Liver (tissue), 9 donors: ENCODE results near the gene ARHGAP12. TPM values are rescaled to one million over a fixed set of nuclear protein-coding genes. Genes with fewer than 3 reads are reported as not detected.
A peak's percentile ranks its signal among the peaks of the same experiment; 100 is the strongest.

Experiments used
- DNase-seq: peaks from one replicate; pipeline ENCODE4 v3.0.0-alpha.2; 2017; ENCODE audit warnings: low spot score
- H3K27ac ChIP-seq, 2 donors: one replicate each; pipeline ENCODE4 v1.7.0; 2013; ENCODE audit warnings: inconsistent platforms in 2 of 2, low read length in 2 of 2, control low read depth in 1 of 2, low read depth in 1 of 2, mild to moderate bottlenecking in 1 of 2
- H3K27me3 ChIP-seq, 4 donors: one replicate each; pipeline versions ENCODE4 v1.6.1 to v1.7.0; 2013; ENCODE audit warnings: low read length in 3 of 4, inconsistent platforms in 1 of 4, mild to moderate bottlenecking in 1 of 4, moderate library complexity in 1 of 4; ENCODE audit not compliant: control insufficient read depth in 4 of 4, insufficient read depth in 4 of 4
- H3K36me3 ChIP-seq, 4 donors: one replicate each; pipeline versions ENCODE4 v1.6.1 to v1.7.0; 2013; ENCODE audit warnings: low read length in 3 of 4, mild to moderate bottlenecking in 3 of 4, low read depth in 1 of 4, moderate library complexity in 1 of 4; ENCODE audit not compliant: control insufficient read depth in 4 of 4, insufficient read depth in 3 of 4
- H3K4me1 ChIP-seq, 4 donors: one replicate each; pipeline versions ENCODE4 v1.6.1 to v1.7.0; 2013; ENCODE audit warnings: low read length in 3 of 4, mild to moderate bottlenecking in 3 of 4, moderate library complexity in 1 of 4; ENCODE audit not compliant: control insufficient read depth in 4 of 4, insufficient read depth in 4 of 4
- H3K4me3 ChIP-seq, 3 donors: one replicate each; pipeline versions ENCODE4 v1.6.1 to v1.7.0; 2013; ENCODE audit warnings: low read length in 3 of 3, control low read depth in 1 of 3, low read depth in 1 of 3, mild to moderate bottlenecking in 1 of 3
- H3K9ac ChIP-seq, 2 donors: one replicate each; pipeline ENCODE4 v1.7.0; 2013; ENCODE audit warnings: low read length in 2 of 2, mild to moderate bottlenecking in 2 of 2, moderate library complexity in 2 of 2, control low read depth in 1 of 2, low read depth in 1 of 2
- H3K9me3 ChIP-seq, 4 donors: one replicate each; pipeline versions ENCODE4 v1.6.1 to v1.7.0; 2013; ENCODE audit warnings: low read length in 3 of 4; ENCODE audit not compliant: control insufficient read depth in 4 of 4
- EGR1 ChIP-seq, 2 donors: IDR thresholded peaks; 2 replicates each; pipeline ENCODE4 v1.6.1; 2016 to 2018; ENCODE audit warnings: antibody characterized with exemption in 2 of 2, low read depth in 2 of 2
- FOXA1 ChIP-seq: IDR thresholded peaks from 2 replicates; pipeline ENCODE4 v1.6.1; 2016; ENCODE audit warnings: antibody characterized with exemption
- FOXA2 ChIP-seq: IDR thresholded peaks from 2 replicates; pipeline ENCODE4 v1.6.1; 2016; ENCODE audit warnings: antibody characterized with exemption
- GABPA ChIP-seq, 2 donors: IDR thresholded peaks in 1 of 2; conservative IDR thresholded peaks in 1 of 2; 2 replicates each; pipeline ENCODE4 v1.6.1; 2016; ENCODE audit warnings: antibody characterized with exemption in 2 of 2, mild to moderate bottlenecking in 1 of 2, moderate library complexity in 1 of 2
- HNF4A ChIP-seq, 2 donors: conservative IDR thresholded peaks; 2 replicates each; pipeline ENCODE4 v1.6.1; 2016; ENCODE audit warnings: antibody characterized with exemption in 2 of 2, mild to moderate bottlenecking in 2 of 2
- HNF4G ChIP-seq: IDR thresholded peaks from 2 replicates; pipeline ENCODE4 v1.6.1; 2016; ENCODE audit warnings: antibody characterized with exemption
- NR2F2 ChIP-seq: IDR thresholded peaks from 2 replicates; pipeline ENCODE4 v1.6.1; 2016; ENCODE audit warnings: antibody characterized with exemption
- RAD21 ChIP-seq, 2 donors: IDR thresholded peaks; 2 replicates each; pipeline ENCODE4 v1.6.1; 2016; ENCODE audit warnings: antibody characterized with exemption in 2 of 2, mild to moderate bottlenecking in 2 of 2
- RXRA ChIP-seq, 2 donors: IDR thresholded peaks; 2 replicates each; pipeline ENCODE4 v1.6.1; 2017 to 2018; ENCODE audit warnings: antibody characterized with exemption in 2 of 2, mild to moderate bottlenecking in 1 of 2
- SP1 ChIP-seq: IDR thresholded peaks from 2 replicates; pipeline ENCODE4 v1.6.1; 2018; ENCODE audit warnings: antibody characterized with exemption, mild to moderate bottlenecking
- TAF1 ChIP-seq: conservative IDR thresholded peaks from 2 replicates; pipeline ENCODE4 v1.6.1; 2016; ENCODE audit warnings: antibody characterized with exemption, mild to moderate bottlenecking
- YY1 ChIP-seq: IDR thresholded peaks from 2 replicates; pipeline ENCODE4 v1.6.1; 2016; ENCODE audit warnings: antibody characterized with exemption, mild to moderate bottlenecking
- WGBS: extraction: QIAGEN DNeasy Blood & Tissue Kit; methylation state at CpG from one replicate; pipeline ENCODE4 v1.1.7; 2013; 5-methylcytosine and 5-hydroxymethylcytosine counted together
- polyA plus RNA-seq, 2 donors: library from polyadenylated mRNA; stranded (reverse) in 1 of 2; unstranded in 1 of 2; fragments of 200-250 nt in 1 of 2; fragments of >200 nt in 1 of 2; fragmentation: Nextera tagmentation in 1 of 2; extraction: Ambion mirVana in 1 of 2; gene quantifications; one replicate each; pipeline versions ENCODE4 v1.2.1 to v1.2.3, GENCODE V29; 2013 to 2015
- total RNA-seq, 2 donors: library from RNA; depleted of rRNA; stranded (reverse); fragments of >200 nt; gene quantifications; one replicate each; pipeline ENCODE4 v1.2.3, GENCODE V29; 2014
- TF ChIP-seq, protein P1 (sequence below): IDR thresholded peaks from 2 replicates; pipeline ENCODE4 v1.6.1; 2016; ENCODE audit warnings: antibody characterized with exemption, mild to moderate bottlenecking
- TF ChIP-seq, protein P2 (sequence below): IDR thresholded peaks from 2 replicates; pipeline ENCODE4 v1.6.1; 2016; ENCODE audit warnings: antibody characterized with exemption
- TF ChIP-seq, protein P3 (sequence below): IDR thresholded peaks from 2 replicates; pipeline ENCODE4 v1.6.1; 2016; ENCODE audit warnings: antibody characterized with exemption
- TF ChIP-seq, protein P4 (sequence below): IDR thresholded peaks from 2 replicates; pipeline ENCODE4 v1.6.1; 2016; ENCODE audit warnings: antibody characterized with exemption
- TF ChIP-seq, protein P5 (sequence below): fragments of 150-350 bp; IDR thresholded peaks from 2 replicates; pipeline ENCODE4 v1.5.1; 2017; ENCODE audit warnings: improper control_type of control experiment, low read depth, low read length; ENCODE audit not compliant: missing input control
- donor health status: healthy.
- donor health status: healthy.
- donor health status: healthy.
- donor health status: healthy.
- donor health status: healthy.

ARHGAP12 gene
- total and polyA plus RNA-seq, 4 donors = 7.0 to 29.1 (median 12.3) TPM

DNA sequence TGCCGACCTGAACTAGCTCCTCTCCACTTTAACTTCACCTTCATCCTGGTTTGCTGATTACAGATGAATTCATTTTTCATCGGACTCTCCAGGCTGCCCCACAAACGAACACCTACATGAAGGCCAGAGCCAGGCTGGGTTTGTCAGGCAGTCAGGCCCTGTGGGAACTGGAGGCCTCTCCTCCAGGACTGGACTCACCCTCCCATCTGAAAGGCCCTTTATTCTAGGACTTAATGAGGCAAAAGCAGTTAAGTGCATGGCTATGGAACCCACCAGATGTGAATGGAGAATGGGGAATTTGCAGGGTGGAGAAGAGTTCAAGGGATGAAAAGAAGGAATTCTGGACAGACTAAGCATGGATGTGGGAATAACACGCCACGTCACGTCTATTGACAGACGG lies 170.8 kb downstream of the ARHGAP12 start:
- Histone ChIP-seq H3K27me3 (no peaks in the 10 kb centered on the region), H3K27ac (peak overlapping the region; percentile 39 to 99), H3K9me3 (no peaks in the 10 kb centered on the region), H3K36me3 (no peaks in the 10 kb centered on the region), H3K4me1 (peaks cover 3 to 38% (median 27%) of the 10 kb centered on the region in 4 donors), H3K4me3 (no peak overlapping the region), H3K9ac (no peak overlapping the region)
- TF ChIP-seq YY1 = no peak
- TF ChIP-seq, protein P1, sequence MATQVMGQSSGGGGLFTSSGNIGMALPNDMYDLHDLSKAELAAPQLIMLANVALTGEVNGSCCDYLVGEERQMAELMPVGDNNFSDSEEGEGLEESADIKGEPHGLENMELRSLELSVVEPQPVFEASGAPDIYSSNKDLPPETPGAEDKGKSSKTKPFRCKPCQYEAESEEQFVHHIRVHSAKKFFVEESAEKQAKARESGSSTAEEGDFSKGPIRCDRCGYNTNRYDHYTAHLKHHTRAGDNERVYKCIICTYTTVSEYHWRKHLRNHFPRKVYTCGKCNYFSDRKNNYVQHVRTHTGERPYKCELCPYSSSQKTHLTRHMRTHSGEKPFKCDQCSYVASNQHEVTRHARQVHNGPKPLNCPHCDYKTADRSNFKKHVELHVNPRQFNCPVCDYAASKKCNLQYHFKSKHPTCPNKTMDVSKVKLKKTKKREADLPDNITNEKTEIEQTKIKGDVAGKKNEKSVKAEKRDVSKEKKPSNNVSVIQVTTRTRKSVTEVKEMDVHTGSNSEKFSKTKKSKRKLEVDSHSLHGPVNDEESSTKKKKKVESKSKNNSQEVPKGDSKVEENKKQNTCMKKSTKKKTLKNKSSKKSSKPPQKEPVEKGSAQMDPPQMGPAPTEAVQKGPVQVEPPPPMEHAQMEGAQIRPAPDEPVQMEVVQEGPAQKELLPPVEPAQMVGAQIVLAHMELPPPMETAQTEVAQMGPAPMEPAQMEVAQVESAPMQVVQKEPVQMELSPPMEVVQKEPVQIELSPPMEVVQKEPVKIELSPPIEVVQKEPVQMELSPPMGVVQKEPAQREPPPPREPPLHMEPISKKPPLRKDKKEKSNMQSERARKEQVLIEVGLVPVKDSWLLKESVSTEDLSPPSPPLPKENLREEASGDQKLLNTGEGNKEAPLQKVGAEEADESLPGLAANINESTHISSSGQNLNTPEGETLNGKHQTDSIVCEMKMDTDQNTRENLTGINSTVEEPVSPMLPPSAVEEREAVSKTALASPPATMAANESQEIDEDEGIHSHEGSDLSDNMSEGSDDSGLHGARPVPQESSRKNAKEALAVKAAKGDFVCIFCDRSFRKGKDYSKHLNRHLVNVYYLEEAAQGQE = no peak
- TF ChIP-seq SP1 = no peak
- 78% methylated on average over 7 of the region's 7 CpGs for WGBS
- no peak for DNase-seq

DNA sequence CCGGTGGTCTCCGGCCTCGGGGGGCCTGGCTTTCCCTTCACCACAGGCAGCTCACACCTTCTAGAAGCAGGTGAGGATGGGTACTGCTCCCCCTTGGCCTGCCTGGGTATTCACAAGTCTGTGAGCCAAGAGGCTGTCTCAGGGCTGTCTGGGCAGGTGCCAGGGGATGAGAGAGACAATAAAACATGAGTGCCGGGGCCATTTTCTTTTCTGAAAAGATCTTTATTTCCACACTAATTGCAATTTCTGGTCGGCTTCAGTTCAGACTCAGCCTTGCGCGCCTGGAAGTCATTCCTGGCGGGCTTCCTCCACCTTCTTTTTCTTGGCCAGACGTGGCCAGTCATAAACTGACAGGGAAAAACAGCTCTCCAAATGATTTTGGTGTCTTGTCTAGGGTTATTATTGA lies 171.2 kb downstream of the ARHGAP12 start:
- peak overlapping the region in 1 of 2 donors; percentile 99 for H3K27ac ChIP-seq
- DNase-seq = no peak
- H3K4me3 ChIP-seq = no peak overlapping the region
- H3K4me1 ChIP-seq = peaks cover 3 to 38% (median 27%) of the 10 kb centered on the region in 4 donors
- TF ChIP-seq TAF1 = no peak
- TF ChIP-seq HNF4A (conservative IDR thresholded peaks at IDR 0.05) = no peak
- no peak for TF ChIP-seq SP1
- TF ChIP-seq YY1 = peak; percentile 47
- no peak overlapping the region for H3K9ac ChIP-seq
- WGBS = 75% methylated on average over 9 of the region's 9 CpGs
- H3K9me3 ChIP-seq = no peaks in the 10 kb centered on the region
- H3K36me3 ChIP-seq = no peaks in the 10 kb centered on the region
- H3K27me3 ChIP-seq = no peaks in the 10 kb centered on the region

DNA sequence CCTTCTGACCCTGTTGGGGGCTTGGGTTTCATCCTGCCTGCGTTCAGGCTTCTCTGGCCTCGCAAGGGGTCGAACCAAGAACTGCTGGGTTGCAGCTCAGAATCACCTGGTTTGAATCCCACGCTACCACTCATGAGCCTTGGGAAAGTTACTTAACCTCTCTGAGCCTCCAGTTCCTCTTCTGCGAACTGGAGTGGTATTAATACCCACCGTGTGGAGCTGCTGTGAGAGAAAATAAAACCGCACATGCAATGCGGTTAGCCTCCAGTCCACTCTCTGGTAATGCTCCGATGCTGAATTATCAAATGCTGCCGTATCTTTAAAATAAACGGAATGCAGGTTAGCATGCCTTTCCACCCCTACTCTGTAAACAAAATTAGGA lies 171.9 kb downstream of the ARHGAP12 start:
- H3K4me3 ChIP-seq = no peak overlapping the region
- 80% methylated on average over 11 of the region's 11 CpGs for WGBS
- peaks cover 3 to 38% (median 27%) of the 10 kb centered on the region in 4 donors for H3K4me1 ChIP-seq
- TF ChIP-seq FOXA2 = no peak
- no peak for TF ChIP-seq EGR1 (IDR thresholded peaks at IDR 0.05; ENCODE audit: low read depth in 2 of 2)
- no peak for TF ChIP-seq NR2F2
- TF ChIP-seq, protein P2, sequence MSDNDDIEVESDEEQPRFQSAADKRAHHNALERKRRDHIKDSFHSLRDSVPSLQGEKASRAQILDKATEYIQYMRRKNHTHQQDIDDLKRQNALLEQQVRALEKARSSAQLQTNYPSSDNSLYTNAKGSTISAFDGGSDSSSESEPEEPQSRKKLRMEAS = no peak
- no peak for TF ChIP-seq FOXA1
- no peak for TF ChIP-seq HNF4A (conservative IDR thresholded peaks at IDR 0.05)
- no peak for TF ChIP-seq RXRA (IDR thresholded peaks at IDR 0.05)
- no peak for TF ChIP-seq RAD21 (IDR thresholded peaks at IDR 0.05)
- no peak for TF ChIP-seq HNF4G
- TF ChIP-seq, protein P3, sequence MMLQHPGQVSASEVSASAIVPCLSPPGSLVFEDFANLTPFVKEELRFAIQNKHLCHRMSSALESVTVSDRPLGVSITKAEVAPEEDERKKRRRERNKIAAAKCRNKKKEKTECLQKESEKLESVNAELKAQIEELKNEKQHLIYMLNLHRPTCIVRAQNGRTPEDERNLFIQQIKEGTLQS = no peak
- TF ChIP-seq, protein P1 = no peak
- TF ChIP-seq TAF1 = no peak
- TF ChIP-seq, protein P4, sequence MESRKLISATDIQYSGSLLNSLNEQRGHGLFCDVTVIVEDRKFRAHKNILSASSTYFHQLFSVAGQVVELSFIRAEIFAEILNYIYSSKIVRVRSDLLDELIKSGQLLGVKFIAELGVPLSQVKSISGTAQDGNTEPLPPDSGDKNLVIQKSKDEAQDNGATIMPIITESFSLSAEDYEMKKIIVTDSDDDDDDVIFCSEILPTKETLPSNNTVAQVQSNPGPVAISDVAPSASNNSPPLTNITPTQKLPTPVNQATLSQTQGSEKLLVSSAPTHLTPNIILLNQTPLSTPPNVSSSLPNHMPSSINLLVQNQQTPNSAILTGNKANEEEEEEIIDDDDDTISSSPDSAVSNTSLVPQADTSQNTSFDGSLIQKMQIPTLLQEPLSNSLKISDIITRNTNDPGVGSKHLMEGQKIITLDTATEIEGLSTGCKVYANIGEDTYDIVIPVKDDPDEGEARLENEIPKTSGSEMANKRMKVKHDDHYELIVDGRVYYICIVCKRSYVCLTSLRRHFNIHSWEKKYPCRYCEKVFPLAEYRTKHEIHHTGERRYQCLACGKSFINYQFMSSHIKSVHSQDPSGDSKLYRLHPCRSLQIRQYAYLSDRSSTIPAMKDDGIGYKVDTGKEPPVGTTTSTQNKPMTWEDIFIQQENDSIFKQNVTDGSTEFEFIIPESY = no peak
- TF ChIP-seq GABPA (IDR thresholded peaks at IDR 0.05 in 1 of 2, conservative IDR thresholded peaks at IDR 0.05 in 1 of 2) = no peak
- no peak for TF ChIP-seq SP1
- no peak for TF ChIP-seq YY1
- TF ChIP-seq, protein P5, sequence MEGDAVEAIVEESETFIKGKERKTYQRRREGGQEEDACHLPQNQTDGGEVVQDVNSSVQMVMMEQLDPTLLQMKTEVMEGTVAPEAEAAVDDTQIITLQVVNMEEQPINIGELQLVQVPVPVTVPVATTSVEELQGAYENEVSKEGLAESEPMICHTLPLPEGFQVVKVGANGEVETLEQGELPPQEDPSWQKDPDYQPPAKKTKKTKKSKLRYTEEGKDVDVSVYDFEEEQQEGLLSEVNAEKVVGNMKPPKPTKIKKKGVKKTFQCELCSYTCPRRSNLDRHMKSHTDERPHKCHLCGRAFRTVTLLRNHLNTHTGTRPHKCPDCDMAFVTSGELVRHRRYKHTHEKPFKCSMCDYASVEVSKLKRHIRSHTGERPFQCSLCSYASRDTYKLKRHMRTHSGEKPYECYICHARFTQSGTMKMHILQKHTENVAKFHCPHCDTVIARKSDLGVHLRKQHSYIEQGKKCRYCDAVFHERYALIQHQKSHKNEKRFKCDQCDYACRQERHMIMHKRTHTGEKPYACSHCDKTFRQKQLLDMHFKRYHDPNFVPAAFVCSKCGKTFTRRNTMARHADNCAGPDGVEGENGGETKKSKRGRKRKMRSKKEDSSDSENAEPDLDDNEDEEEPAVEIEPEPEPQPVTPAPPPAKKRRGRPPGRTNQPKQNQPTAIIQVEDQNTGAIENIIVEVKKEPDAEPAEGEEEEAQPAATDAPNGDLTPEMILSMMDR = no peak

More for the DNA sequence above, 171.9 kb downstream of the ARHGAP12 start:
- Histone ChIP-seq H3K9ac (no peak overlapping the region), H3K9me3 (no peaks in the 10 kb centered on the region), H3K36me3 (no peaks in the 10 kb centered on the region), H3K27me3 (no peaks in the 10 kb centered on the region), H3K27ac (no peak overlapping the region)
- no peak for DNase-seq
